Hepatocyte (in vitro differentiated cells): ENCODE data around the gene ZDHHC1.

Source experiments
- CTCF ChIP-seq: fragments of 200-600 bp; sonication (generic); IDR thresholded peaks from 2 replicates; pipeline ENCODE4 v1.5.1; 2016; ENCODE audit warnings: antibody characterized with exemption, mild to moderate bottlenecking; ENCODE audit not compliant: poor library complexity
- EZH2 ChIP-seq: fragments of 200-600 bp; sonication (generic); IDR thresholded peaks from 2 replicates; pipeline ENCODE4 v1.6.1; 2016; ENCODE audit warnings: antibody characterized with exemption, mild to moderate bottlenecking, borderline replicate concordance
- EZH2phosphoT487 ChIP-seq: fragments of 200-600 bp; sonication (generic); IDR thresholded peaks from one replicate; pipeline ENCODE4 v1.6.1; 2018; ENCODE audit warnings: antibody characterized with exemption, mild to moderate bottlenecking, low read depth, moderate library complexity; ENCODE audit not compliant: unreplicated experiment, severe bottlenecking

GRCh38 chr16:67419502-67419901, 3.2 kb upstream of the ZDHHC1 start:
- TF ChIP-seq CTCF, result no peak
- TF ChIP-seq EZH2, result no peak
- TF ChIP-seq EZH2phosphoT487, result no peak
